Activated naive CD8-positive, alpha-beta T cell (primary cell): ENCODE results near the gene CAPS.
"Not testable (repeated sequence)": the region's sequence is repeated elsewhere in the genome, so short reads cannot be mapped to it uniquely, and the experiment has no call there.

Experiments
- H3K27ac Mint-ChIP-seq: one replicate; pipeline ENCODE4 v1.8.0; 2021; ENCODE audit warnings: mixed read lengths
- H3K27me3 Mint-ChIP-seq: one replicate; pipeline ENCODE4 v1.8.0; 2021; ENCODE audit warnings: mixed read lengths
- H3K36me3 Mint-ChIP-seq: one replicate; pipeline ENCODE4 v1.8.0; 2021; ENCODE audit warnings: mixed read lengths
- H3K4me1 Mint-ChIP-seq: one replicate; pipeline ENCODE4 v1.8.0; 2021; ENCODE audit warnings: low read depth, mixed read lengths
- H3K4me3 Mint-ChIP-seq: one replicate; pipeline ENCODE4 v1.8.0; 2021; ENCODE audit warnings: mild to moderate bottlenecking, mixed read lengths
- H3K9me3 Mint-ChIP-seq: one replicate; pipeline ENCODE4 v1.8.0; 2021; ENCODE audit warnings: low read depth, mixed read lengths

Gene CAPS

GRCh38 chr19:5960005-5961001 is 46.2 kb downstream of the CAPS start:
- peak overlapping the region; percentile 89 for H3K27ac Mint-ChIP-seq
- H3K9me3 Mint-ChIP-seq: no peaks in the 10 kb centered on the region
- peaks cover 94% of the 10 kb centered on the region for H3K4me1 Mint-ChIP-seq
- no peaks in the 10 kb centered on the region for H3K36me3 Mint-ChIP-seq
- H3K27me3 Mint-ChIP-seq: no peaks in the 10 kb centered on the region
- H3K4me3 Mint-ChIP-seq: peak overlapping the region; percentile 72

- not testable (repeated sequence) for H3K9me3 Mint-ChIP-seq, H3K27me3 Mint-ChIP-seq, H3K36me3 Mint-ChIP-seq
- Mint-ChIP-seq H3K4me1 (peaks cover 96% of the 10 kb centered on the region), H3K27ac (peak overlapping the region; percentile 89), H3K4me3 (peak overlapping the region; percentile 82)
Observed at GRCh38 chr19:5961641-5961968, 47.6 kb downstream of the CAPS start.

- Mint-ChIP-seq H3K4me3 (peak overlapping the region; percentile 82), H3K36me3 (no peaks in the 10 kb centered on the region), H3K9me3 (no peaks in the 10 kb centered on the region), H3K27me3 (no peaks in the 10 kb centered on the region), H3K4me1 (peaks cover 96% of the 10 kb centered on the region), H3K27ac (peak overlapping the region; percentile 89)
Observed at GRCh38 chr19:5961969-5962945, 48.2 kb downstream of the CAPS start.

- Mint-ChIP-seq H3K4me3 (peak overlapping the region; percentile 40), H3K27ac (peak overlapping the region; percentile 89), H3K4me1 (peaks cover 97% of the 10 kb centered on the region)
- not testable (repeated sequence) for H3K36me3 Mint-ChIP-seq, H3K9me3 Mint-ChIP-seq, H3K27me3 Mint-ChIP-seq
Observed at GRCh38 chr19:5963259-5963658, 49.2 kb downstream of the CAPS start.

GRCh38 chr19:5963855-5964254 is 49.8 kb downstream of the CAPS start:
- peaks cover 97% of the 10 kb centered on the region for H3K4me1 Mint-ChIP-seq
- no peaks in the 10 kb centered on the region for H3K36me3 Mint-ChIP-seq
- H3K9me3 Mint-ChIP-seq: no peaks in the 10 kb centered on the region
- H3K27me3 Mint-ChIP-seq: no peaks in the 10 kb centered on the region
- peak overlapping the region; percentile 89 for H3K27ac Mint-ChIP-seq
- peak overlapping the region; percentile 35 for H3K4me3 Mint-ChIP-seq

- peak overlapping the region; percentile 70 for H3K27ac Mint-ChIP-seq
- peaks cover 99% of the 10 kb centered on the region for H3K4me1 Mint-ChIP-seq
- H3K4me3 Mint-ChIP-seq: peak overlapping the region; percentile 17
- no peaks in the 10 kb centered on the region for H3K36me3 Mint-ChIP-seq
- no peaks in the 10 kb centered on the region for H3K9me3 Mint-ChIP-seq
- H3K27me3 Mint-ChIP-seq: no peaks in the 10 kb centered on the region
Observed at GRCh38 chr19:5964816-5965565, 50.9 kb downstream of the CAPS start.
